Activated T-cell treated with anti-CD3 and anti-CD28 coated beads, Interleukin-2, amount 50 U/mL, for 72 hours (primary cell): ENCODE data around the gene RPP25. TPM values are rescaled to one million over a fixed set of nuclear protein-coding genes. Genes with fewer than 3 reads are reported as not detected.
"Not testable (repeated sequence)": the region's sequence is repeated elsewhere in the genome, so short reads cannot be mapped to it uniquely, and the experiment has no call there.

Experiments used
- ATAC-seq, 2 donors: fragments of 150-1000 bp; cut with Tn5 transposase; replicated peaks in 1 of 2; 2 replicates each; pipeline ENCODE4 v1.10.0; 2021; ENCODE audit warnings: moderate library complexity in 2 of 2, mild to moderate bottlenecking in 1 of 2
- DNase-seq, 2 donors: peaks; one replicate each; pipeline ENCODE4 v3.0.0; 2021 to 2022; ENCODE audit warnings: mixed read lengths in 1 of 2
- H3K27ac Mint-ChIP-seq: one replicate; pipeline ENCODE4 v1.8.0; 2022; ENCODE audit warnings: mild to moderate bottlenecking, moderate library complexity, mixed read lengths
- H3K27me3 Mint-ChIP-seq: one replicate; pipeline ENCODE4 v1.8.0; 2022; ENCODE audit warnings: low read depth, mixed read lengths
- H3K36me3 Mint-ChIP-seq, 2 donors: one replicate each; pipeline ENCODE4 v1.8.0; 2022; ENCODE audit warnings: mixed read lengths in 2 of 2, mild to moderate bottlenecking in 1 of 2; ENCODE audit not compliant: insufficient read depth in 2 of 2
- H3K4me1 Mint-ChIP-seq: one replicate; pipeline ENCODE4 v1.8.0; 2022; ENCODE audit warnings: low read depth, mixed read lengths
- H3K4me3 Mint-ChIP-seq, 2 donors: one replicate each; pipeline ENCODE4 v1.8.0; 2022; ENCODE audit warnings: mild to moderate bottlenecking in 2 of 2, mixed read lengths in 2 of 2, moderate library complexity in 2 of 2
- H3K9me3 Mint-ChIP-seq, 2 donors: one replicate each; pipeline ENCODE4 v1.8.0; 2022; ENCODE audit warnings: mixed read lengths in 2 of 2
- total RNA-seq, 2 donors: library from RNA; stranded (reverse); gene quantifications; one replicate each; pipeline ENCODE4 v1.2.3, GENCODE V29; 2022

RPP25 gene
- total RNA-seq, 2 donors from 2014 or later = 2.2 to 3.6 TPM

DNA sequence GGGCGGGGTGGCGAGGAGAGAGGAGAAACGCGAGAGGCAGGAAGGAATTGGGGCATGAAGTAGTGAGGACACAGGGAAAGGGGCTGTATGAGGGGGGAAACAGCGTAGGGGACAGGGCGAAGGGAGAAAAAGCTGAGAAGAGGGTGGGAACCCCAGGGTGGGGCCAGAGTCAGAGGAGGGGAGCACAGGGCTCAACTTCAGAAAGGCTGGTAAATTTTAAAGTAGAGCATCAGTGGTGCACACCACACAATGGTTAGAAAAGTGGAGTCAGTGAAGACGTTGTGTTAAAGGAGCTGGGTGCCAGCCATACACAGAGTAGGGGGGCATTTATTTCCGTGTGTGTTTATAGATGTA is 3.0 kb upstream of the RPP25 start:
- no peak for ATAC-seq
- Mint-ChIP-seq H3K36me3 (peaks cover 0 to 1% of the 10 kb centered on the region in 2 donors), H3K4me3 (peak overlapping the region; percentile 53 to 73), H3K9me3 (no peaks in the 10 kb centered on the region), H3K4me1 (peaks cover 59% of the 10 kb centered on the region), H3K27ac (no peak overlapping the region), H3K27me3 (peaks cover 56% of the 10 kb centered on the region)
- no peak for DNase-seq

DNA sequence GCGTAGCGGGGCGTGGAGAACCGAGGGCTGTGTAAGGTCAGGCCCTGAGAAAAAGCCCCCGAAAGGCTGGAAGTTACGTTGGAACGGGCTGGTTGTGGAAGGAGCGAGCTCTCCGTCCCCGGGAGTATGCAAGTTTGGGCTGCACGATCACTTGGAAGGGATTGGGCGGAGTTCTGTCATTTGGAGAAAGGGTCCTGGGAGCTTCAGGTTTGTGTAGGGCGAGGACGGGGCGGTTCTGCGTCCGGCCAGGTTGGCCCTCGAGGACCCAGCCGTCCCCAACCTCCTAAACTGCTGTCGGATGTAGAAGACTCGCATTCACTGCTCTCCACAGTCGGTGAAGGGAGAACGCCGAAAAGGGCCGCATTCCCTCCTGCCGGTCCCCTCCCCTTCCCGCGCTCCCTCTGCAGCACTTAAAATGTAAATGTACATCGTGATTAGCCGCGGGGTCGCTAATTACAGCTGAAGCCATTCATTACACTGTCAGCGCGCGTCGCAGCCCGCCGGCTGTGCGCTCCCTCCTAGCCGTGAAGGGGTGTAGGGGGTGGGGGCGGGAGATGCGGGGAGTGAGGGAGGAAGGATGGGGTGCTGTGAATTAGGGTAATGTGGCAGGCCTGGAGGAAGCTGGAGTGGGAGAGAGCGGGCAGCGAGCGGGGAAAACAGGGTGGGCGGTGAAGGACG is 2.5 kb upstream of the RPP25 start:
- ATAC-seq (no peak), DNase-seq (no peak)
- Mint-ChIP-seq H3K9me3 (no peaks in the 10 kb centered on the region), H3K4me1 (peaks cover 64% of the 10 kb centered on the region), H3K27ac (no peak overlapping the region), H3K36me3 (peaks cover 0 to 1% of the 10 kb centered on the region in 2 donors), H3K27me3 (peaks cover 56% of the 10 kb centered on the region), H3K4me3 (peak overlapping the region; percentile 61 to 73)

DNA sequence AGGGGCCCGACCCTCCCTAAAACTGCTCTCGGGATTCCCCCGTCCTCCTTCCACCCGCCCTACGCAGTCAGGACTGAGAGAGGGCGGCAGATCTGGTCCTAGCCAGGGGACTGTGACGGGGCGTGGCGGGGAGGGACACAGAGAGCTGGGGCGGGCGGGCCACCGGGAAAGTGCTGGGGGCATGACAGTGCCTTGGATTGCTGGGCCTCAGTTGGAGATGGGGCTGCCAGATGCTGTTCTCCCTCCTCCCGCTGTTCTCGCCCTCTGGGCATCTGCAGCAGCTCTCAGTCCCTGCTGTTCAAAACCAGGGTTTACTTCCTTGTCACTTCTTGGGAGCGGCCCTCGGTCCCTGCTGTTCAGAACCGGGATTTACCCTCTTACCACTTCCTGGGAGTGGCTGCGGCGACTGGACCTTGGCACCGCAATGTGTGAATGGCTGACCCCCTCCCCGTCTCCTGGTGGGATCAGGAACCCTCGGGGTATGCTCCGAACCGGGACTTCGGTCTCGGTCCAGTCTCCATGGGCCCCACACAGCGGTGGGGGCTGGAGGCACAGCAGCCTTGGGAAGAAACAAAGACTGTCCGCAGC is 1.8 kb upstream of the RPP25 start:
- Mint-ChIP-seq H3K4me3 (peak overlapping the region; percentile 61 to 73), H3K4me1 (peaks cover 68% of the 10 kb centered on the region), H3K27me3 (peaks cover 56% of the 10 kb centered on the region), H3K27ac (no peak overlapping the region), H3K9me3 (no peaks in the 10 kb centered on the region), H3K36me3 (peaks cover 0 to 1% of the 10 kb centered on the region in 2 donors)
- peak; percentile 14 to 23 for DNase-seq
- ATAC-seq = no peak

DNA sequence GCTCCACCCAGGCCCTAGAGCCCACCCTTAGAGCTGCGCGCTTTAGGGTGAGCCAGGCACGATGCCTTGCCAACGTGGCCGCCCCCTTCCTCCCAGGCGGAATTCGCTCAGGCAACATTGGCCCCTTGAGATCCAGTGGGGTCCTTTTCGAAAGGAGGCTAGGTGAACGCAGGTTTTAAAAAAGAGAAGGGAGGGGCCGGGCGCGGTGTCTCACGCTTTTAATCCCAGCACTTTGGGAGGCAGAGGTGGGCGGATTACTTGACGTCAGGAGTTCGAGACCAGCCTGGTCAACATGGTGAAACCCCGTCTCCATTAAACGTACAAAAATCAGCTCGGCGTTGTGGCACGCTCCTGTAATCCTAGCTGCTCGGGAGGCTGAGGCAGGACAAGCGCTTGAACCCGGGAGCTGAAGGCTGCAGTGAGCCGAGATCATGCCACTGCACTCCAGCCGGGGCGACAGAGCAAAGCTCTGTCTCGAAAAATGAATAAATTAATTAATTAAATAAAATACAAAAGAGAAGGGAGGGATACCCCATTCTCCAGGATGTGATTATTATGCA is 984 bp upstream of the RPP25 start:
- H3K4me1 Mint-ChIP-seq = peaks cover 68% of the 10 kb centered on the region
- H3K4me3 Mint-ChIP-seq = peak overlapping the region; percentile 73 to 80
- H3K9me3 Mint-ChIP-seq = no peaks in the 10 kb centered on the region
- ATAC-seq (no peak), DNase-seq (no peak)
- no peak overlapping the region for H3K27ac Mint-ChIP-seq
- peaks cover 0 to 1% of the 10 kb centered on the region in 2 donors for H3K36me3 Mint-ChIP-seq
- H3K27me3 Mint-ChIP-seq = peaks cover 48% of the 10 kb centered on the region

DNA sequence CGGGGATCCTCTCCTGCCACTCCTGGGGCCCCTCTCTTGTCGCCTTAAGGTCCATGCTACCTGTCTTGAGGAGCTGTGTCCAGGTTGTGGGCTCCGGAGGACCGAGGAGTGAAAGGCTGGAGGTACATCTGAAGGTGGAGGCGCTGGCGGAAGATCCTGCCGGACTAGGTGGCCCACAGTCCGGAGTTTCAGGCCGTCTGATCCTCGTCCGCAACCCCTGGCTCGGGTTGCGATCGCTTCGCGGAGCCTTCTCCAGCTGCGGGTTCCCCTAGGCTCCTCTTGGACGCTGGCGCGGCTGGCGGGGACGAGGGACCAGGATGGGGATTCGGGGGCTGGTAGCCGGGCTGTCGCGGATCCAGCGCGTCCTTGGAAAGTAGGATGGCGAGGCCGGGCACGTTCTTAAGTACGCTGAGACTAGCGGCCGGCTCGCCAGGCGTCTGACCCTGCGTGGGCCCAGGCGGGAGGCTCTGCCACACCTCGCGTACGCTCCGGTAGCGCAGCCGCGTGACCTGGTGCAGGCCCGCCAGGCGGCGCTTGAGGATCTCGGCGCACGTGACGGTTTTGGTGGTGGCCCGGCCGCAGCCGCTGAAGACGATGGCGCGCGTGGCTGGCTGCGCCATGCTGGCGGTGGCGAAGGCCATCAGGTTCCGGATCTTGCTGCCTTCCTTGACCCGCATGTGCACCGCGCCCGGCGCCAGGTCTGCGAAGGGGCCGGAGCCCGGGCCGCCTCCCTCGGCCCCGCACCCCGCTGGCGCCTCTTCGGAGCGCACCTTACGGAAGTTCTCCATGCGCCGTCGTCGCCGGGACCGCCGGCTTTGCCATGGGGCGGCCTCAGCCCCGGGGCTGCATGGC is 550 bp downstream of the RPP25 start:
- peak overlapping the region; percentile 69 to 80 for H3K4me3 Mint-ChIP-seq
- H3K27ac Mint-ChIP-seq = no peak overlapping the region
- no peaks in the 10 kb centered on the region for H3K9me3 Mint-ChIP-seq
- ATAC-seq = peak; percentile 63 to 69
- peaks cover 36% of the 10 kb centered on the region for H3K27me3 Mint-ChIP-seq
- DNase-seq = peak; percentile 79 to 80
- H3K36me3 Mint-ChIP-seq = peaks cover 0 to 1% of the 10 kb centered on the region in 2 donors
- peaks cover 60% of the 10 kb centered on the region for H3K4me1 Mint-ChIP-seq

DNA sequence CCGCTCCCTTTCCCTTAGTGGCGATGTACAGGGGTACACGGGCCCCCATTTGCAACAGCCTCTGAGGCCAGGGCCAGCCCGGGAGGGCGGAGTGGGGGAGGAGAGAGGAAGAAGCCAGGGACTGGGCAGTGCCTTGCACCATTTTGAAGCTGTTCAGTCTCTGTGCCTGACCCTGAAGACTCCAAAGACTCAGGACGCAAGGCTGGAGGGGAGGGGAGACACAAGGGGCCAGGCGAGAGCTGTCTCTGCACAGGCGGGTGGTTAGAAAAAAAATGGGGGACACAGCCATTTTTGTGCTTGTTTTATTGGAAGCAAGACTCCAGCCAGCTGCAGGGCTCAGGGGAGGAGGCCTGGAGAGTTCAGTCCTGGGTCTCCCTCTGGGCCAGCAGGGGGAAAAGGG is 1.6 kb downstream of the RPP25 start:
- H3K4me3 Mint-ChIP-seq = peak overlapping the region; percentile 69 to 80

DNA sequence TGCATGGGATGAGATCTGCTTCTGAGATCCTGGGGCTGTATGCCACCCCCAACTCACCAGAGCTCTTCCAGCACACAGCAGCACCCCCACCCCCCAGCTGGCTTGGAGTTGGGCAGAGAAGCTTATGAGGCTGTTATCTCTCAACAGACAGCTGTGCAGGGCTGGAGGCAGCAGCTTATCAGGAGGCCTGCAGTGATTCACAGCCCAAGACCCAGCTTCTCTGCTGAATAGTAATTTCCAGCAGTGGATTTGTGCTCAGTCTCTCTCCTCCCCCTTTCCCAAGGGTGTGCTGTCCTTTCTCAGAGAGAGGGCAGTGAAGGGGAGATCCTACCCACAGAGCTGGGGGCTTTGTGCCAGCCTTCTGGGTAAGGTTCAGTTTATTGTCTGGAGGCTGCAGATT is 2.1 kb downstream of the RPP25 start:
- Mint-ChIP-seq H3K36me3 (peaks cover 0 to 1% of the 10 kb centered on the region in 2 donors), H3K27ac (no peak overlapping the region), H3K27me3 (peaks cover 22% of the 10 kb centered on the region), H3K4me3 (peak overlapping the region in 1 of 2 donors; percentile 69), H3K4me1 (peaks cover 46% of the 10 kb centered on the region), H3K9me3 (no peaks in the 10 kb centered on the region)
- no peak for DNase-seq
- ATAC-seq = no peak

More for the DNA sequence above, 1.6 kb downstream of the RPP25 start:
- Mint-ChIP-seq H3K9me3 (no peaks in the 10 kb centered on the region), H3K27me3 (peaks cover 26% of the 10 kb centered on the region), H3K4me1 (peaks cover 50% of the 10 kb centered on the region), H3K36me3 (peaks cover 0 to 1% of the 10 kb centered on the region in 2 donors), H3K27ac (no peak overlapping the region)
- ATAC-seq (no peak), DNase-seq (no peak)

DNA sequence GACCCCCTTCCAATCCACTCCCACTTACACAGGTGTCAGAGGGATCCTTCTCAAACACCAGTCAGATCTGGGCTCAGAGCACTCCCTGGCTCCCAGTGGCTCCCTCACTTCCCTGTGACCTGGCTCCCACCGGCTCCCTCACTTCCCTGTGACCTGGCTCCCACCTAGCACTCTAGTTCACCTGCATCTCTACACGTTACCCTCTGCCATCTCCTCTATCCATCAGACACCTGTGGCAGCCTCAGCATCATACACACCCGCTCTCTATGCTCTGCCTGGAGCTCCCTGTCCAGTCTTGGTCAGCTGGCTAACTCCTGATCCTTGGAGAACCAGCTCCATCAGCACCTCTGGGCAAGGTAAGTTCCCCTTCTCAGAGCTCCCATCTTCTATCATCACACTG is 5.6 kb downstream of the RPP25 start:
- ATAC-seq = peak in 1 of 2 donors; percentile 24
- no peak overlapping the region for H3K4me3 Mint-ChIP-seq

DNA sequence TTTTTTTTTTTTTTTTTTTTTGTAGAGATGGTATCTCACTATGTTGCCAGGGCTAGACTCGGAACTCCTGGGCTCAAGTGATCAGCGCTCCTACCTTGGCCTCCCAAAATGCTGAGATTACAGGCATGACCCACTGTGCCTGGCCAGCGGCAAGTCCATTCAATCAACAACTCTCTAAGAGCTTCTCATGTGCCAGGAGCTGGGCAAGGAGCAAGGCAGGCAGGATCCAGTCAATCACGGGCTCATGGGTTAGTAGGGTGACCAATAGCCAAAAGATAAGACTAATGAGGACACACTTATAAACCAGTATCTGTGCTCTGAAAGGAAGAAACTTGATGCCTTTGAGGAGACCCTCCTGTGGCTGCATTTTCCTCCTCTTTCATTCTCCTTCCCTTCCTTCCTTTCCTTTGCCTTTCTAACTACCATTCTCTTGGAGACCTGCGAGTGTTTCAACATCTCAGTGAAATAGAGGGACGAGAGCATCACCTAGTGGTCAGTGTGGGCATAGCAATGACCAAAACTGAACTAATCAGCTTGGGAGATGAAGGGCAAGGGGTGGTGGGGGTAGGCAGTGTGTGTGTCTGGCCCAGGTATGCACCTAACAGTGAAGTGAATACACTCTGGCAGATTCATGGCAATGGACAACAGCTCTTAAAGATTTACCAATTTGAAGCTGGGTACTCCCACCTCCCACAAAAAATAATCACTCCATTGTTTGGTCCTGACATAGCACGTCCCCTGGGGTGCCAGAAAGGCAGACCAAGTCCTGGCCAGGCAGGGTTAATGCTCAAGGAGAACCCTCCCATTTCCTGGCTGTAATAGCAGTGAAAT is 6.3 kb downstream of the RPP25 start:
- Mint-ChIP-seq H3K4me3 (no peak overlapping the region), H3K27ac (no peak overlapping the region), H3K27me3 (no peaks in the 10 kb centered on the region), H3K4me1 (peaks cover 16% of the 10 kb centered on the region), H3K9me3 (no peaks in the 10 kb centered on the region), H3K36me3 (no peaks in the 10 kb centered on the region)
- ATAC-seq = peak; percentile 82 to 84
- peak; percentile 75 to 81 for DNase-seq

More for the DNA sequence above, 5.6 kb downstream of the RPP25 start:
- no peak for DNase-seq
- no peaks in the 10 kb centered on the region for H3K27me3 Mint-ChIP-seq
- H3K27ac Mint-ChIP-seq = no peak overlapping the region
- peaks cover 22% of the 10 kb centered on the region for H3K4me1 Mint-ChIP-seq
- no peaks in the 10 kb centered on the region for H3K36me3 Mint-ChIP-seq
- no peaks in the 10 kb centered on the region for H3K9me3 Mint-ChIP-seq

DNA sequence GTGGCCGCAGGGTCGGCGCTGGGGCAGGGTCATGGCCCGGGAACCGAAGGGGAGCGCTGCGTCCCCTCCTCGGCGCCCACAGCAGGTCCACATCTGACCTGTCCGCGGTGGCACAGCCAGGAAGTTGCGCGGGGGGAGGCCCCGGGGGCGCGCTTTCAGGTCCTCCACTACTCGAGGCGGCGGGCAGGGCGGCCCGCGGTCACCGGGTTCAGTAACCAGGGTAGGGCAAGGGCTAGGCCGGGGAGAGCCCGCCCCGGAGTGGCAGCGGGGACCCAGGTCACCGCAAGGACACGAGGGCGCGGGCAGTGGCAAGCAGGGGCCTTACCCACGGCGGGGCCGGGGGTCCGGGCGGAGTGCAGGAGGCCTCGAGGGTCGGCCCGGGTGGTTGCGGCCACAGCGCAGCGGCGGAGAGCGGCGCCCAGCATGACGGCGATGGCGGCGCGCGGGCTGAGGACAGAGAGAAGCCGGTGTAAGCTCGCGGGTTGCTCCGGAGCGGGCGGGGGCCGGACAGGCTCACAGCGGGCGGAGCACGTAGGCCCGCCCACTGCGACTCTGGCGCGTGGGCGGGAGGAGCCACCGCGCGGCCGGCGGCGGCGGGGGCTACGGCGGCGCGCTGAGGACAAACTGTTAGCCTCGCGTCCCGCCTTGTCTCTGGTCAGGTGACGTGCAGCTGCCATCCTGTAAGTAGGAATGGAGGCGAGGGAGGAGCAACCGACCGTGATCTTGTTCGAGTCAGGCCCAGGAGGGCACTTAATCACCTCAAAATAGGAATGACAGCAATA is 18.8 kb downstream of the RPP25 start, which contains the start of gene COX5A:
TSS of gene COX5A (minus strand) at position 484 of the 782 bp plus-strand sequence. CDS start at position 425, 59 bp downstream.
- peak; percentile 95 for ATAC-seq
- H3K27ac Mint-ChIP-seq = peak within 1 kb of the TSS; percentile 96
- peak; percentile 94 to 95 for DNase-seq
- H3K27me3 Mint-ChIP-seq = no peaks in the 10 kb centered on the region
- H3K4me1 Mint-ChIP-seq = peaks cover 42% of the 10 kb centered on the region
- peaks cover 5 to 6% of the 10 kb centered on the region in 2 donors for H3K36me3 Mint-ChIP-seq
- no peaks in the 10 kb centered on the region for H3K9me3 Mint-ChIP-seq
- peak within 1 kb of the TSS; percentile 92 to 97 for H3K4me3 Mint-ChIP-seq

DNA sequence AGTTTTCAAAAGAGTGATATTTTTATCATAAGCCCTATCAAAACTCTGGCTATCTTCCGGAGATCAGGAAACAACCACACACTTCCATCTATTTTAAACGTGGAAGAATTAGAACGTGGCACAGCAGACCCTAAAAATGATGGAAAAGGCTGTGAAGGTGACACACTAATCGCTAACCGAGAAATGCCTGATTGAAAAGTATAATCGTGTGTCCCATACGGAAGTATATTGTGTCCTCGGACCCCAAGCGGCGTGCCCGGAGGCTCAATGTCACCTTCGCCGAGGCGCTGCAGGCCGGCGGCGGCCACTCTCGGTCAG is 19.3 kb downstream of the RPP25 start:
- no peaks in the 10 kb centered on the region for H3K9me3 Mint-ChIP-seq
- H3K27ac Mint-ChIP-seq = peak overlapping the region; percentile 96
- H3K4me1 Mint-ChIP-seq = peaks cover 42% of the 10 kb centered on the region
- no peaks in the 10 kb centered on the region for H3K27me3 Mint-ChIP-seq
- DNase-seq (no peak), ATAC-seq (no peak)
- peaks cover 5 to 6% of the 10 kb centered on the region in 2 donors for H3K36me3 Mint-ChIP-seq
- H3K4me3 Mint-ChIP-seq = peak overlapping the region; percentile 92 to 97

DNA sequence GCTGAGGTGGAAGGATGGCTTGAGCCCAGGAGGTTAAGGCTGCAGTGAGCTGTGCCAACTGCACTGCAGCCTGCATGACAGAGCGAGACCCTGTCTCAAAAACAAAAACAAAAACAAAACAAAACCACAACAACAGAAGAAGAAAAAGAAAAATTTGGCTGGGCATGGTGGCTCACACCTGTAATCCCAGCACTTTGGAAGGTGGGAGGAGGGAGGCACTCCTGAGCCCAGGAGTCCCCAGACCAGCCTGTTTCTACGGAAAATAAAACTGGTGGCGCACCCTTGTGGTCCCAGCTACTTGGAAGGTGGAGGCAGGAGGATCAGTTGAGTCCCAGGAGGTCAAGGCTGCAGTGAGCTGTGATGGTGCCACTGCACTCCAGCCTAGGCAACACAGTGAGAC is 21.4 kb downstream of the RPP25 start:
- Mint-ChIP-seq H3K4me3 (peak overlapping the region; percentile 63 to 67), H3K27ac (peak overlapping the region; percentile 28), H3K4me1 (peaks cover 42% of the 10 kb centered on the region)
- not testable (repeated sequence) for ATAC-seq, H3K9me3 Mint-ChIP-seq, DNase-seq, H3K27me3 Mint-ChIP-seq, H3K36me3 Mint-ChIP-seq
